DOHH2 (cell line): ENCODE results near the gene ZSCAN18.

Experiments used
- H3F3A ChIP-seq: fragments of 200-600 bp; sonication (generic), shearing (Covaris generic); 2 replicates; pipeline ENCODE4 v1.6.0; 2016; ENCODE audit warnings: antibody characterized with exemption, mild to moderate bottlenecking; ENCODE audit not compliant: control insufficient read depth, insufficient read depth
- H3K27ac ChIP-seq: fragments of 200-600 bp; sonication (generic); 2 replicates; pipeline ENCODE4 v1.5.1; 2014; ENCODE audit warnings: low read depth, mild to moderate bottlenecking, low read length, moderate library complexity
- H3K27me3 ChIP-seq: fragments of 200-600 bp; sonication (generic); 2 replicates; pipeline ENCODE4 v1.6.1; 2014; ENCODE audit warnings: mild to moderate bottlenecking, low read length, mixed read lengths; ENCODE audit not compliant: control insufficient read depth
- H3K36me3 ChIP-seq: fragments of 200-600 bp; sonication (generic); 2 replicates; pipeline ENCODE4 v1.6.1; 2014; ENCODE audit warnings: mild to moderate bottlenecking, low read length, moderate library complexity, mixed read lengths; ENCODE audit not compliant: control insufficient read depth
- H3K4me1 ChIP-seq: fragments of 200-600 bp; sonication (generic); 2 replicates; pipeline ENCODE4 v1.6.1; 2014; ENCODE audit warnings: mild to moderate bottlenecking, low read length, mixed read lengths; ENCODE audit not compliant: control insufficient read depth
- H3K4me2 ChIP-seq: fragments of 200-600 bp; sonication (generic); 2 replicates; pipeline ENCODE4 v1.6.0; 2014; ENCODE audit warnings: mild to moderate bottlenecking, low read length, moderate library complexity
- H3K4me3 ChIP-seq: fragments of 200-600 bp; sonication (generic); 2 replicates; pipeline ENCODE4 v1.5.1; 2014; ENCODE audit warnings: mild to moderate bottlenecking, low read length, mixed read lengths
- H3K79me2 ChIP-seq: fragments of 200-600 bp; sonication (generic); 2 replicates; pipeline ENCODE4 v1.6.1; 2014; ENCODE audit warnings: mild to moderate bottlenecking, low read length, mixed read lengths; ENCODE audit not compliant: control insufficient read depth
- H3K9me2 ChIP-seq: fragments of 200-600 bp; sonication (generic); replicated peaks from 2 replicates; pipeline ENCODE4 v1.6.1; 2014; ENCODE audit warnings: mild to moderate bottlenecking, low read length, mixed read lengths; ENCODE audit not compliant: control insufficient read depth
- H3K9me3 ChIP-seq: fragments of 200-600 bp; sonication (generic); 2 replicates; pipeline ENCODE4 v1.6.1; 2014; ENCODE audit warnings: antibody characterized with exemption, low read length, mixed read lengths; ENCODE audit not compliant: control insufficient read depth, insufficient read depth
- H4K20me1 ChIP-seq: fragments of 200-600 bp; sonication (generic); 2 replicates; pipeline ENCODE4 v1.6.0; 2014; ENCODE audit warnings: low read depth, mild to moderate bottlenecking, antibody characterized with exemption, low read length, moderate library complexity; ENCODE audit not compliant: control insufficient read depth, insufficient read depth
- EZH2phosphoT487 ChIP-seq: fragments of 200-600 bp; sonication (generic); IDR thresholded peaks from 2 replicates; pipeline ENCODE4 v1.6.1; 2017; ENCODE audit warnings: borderline replicate concordance, mild to moderate bottlenecking, antibody characterized with exemption, low read length, moderate library complexity, mixed read lengths
- TF ChIP-seq, protein P1 (sequence below): fragments of 200-600 bp; sonication (generic); IDR thresholded peaks from one replicate; pipeline ENCODE4 v1.5.1; 2014; ENCODE audit warnings: antibody characterized with exemption, mild to moderate bottlenecking, low read depth, low read length; ENCODE audit not compliant: poor library complexity, severe bottlenecking

The ZSCAN18 gene

GRCh38 chr19:58129284-58129683 lies 31.3 kb upstream of the ZSCAN18 start:
- H3K9me3 ChIP-seq, result peaks cover 56% of the 10 kb centered on the region
- H3K36me3 ChIP-seq, result no peaks in the 10 kb centered on the region

GRCh38 chr19:58128041-58128685 lies 30.1 kb upstream of the ZSCAN18 start:
- Histone ChIP-seq H3K4me1 (no peaks in the 10 kb centered on the region), H3K9me3 (peaks cover 64% of the 10 kb centered on the region), H3K79me2 (no peaks in the 10 kb centered on the region), H3K27ac (no peak overlapping the region), H3K4me2 (no peak overlapping the region), H3F3A (no peaks in the 10 kb centered on the region), H3K36me3 (no peaks in the 10 kb centered on the region), H3K4me3 (no peak overlapping the region), H4K20me1 (no peaks in the 10 kb centered on the region), H3K9me2 (no peaks in the 10 kb centered on the region), H3K27me3 (no peaks in the 10 kb centered on the region)
- TF ChIP-seq, protein P1, sequence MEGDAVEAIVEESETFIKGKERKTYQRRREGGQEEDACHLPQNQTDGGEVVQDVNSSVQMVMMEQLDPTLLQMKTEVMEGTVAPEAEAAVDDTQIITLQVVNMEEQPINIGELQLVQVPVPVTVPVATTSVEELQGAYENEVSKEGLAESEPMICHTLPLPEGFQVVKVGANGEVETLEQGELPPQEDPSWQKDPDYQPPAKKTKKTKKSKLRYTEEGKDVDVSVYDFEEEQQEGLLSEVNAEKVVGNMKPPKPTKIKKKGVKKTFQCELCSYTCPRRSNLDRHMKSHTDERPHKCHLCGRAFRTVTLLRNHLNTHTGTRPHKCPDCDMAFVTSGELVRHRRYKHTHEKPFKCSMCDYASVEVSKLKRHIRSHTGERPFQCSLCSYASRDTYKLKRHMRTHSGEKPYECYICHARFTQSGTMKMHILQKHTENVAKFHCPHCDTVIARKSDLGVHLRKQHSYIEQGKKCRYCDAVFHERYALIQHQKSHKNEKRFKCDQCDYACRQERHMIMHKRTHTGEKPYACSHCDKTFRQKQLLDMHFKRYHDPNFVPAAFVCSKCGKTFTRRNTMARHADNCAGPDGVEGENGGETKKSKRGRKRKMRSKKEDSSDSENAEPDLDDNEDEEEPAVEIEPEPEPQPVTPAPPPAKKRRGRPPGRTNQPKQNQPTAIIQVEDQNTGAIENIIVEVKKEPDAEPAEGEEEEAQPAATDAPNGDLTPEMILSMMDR, result no peak
- TF ChIP-seq EZH2phosphoT487, result no peak

More at GRCh38 chr19:58129284-58129683, 31.3 kb upstream of the ZSCAN18 start:
- no peaks in the 10 kb centered on the region for H3F3A ChIP-seq
- TF ChIP-seq EZH2phosphoT487, result no peak
- TF ChIP-seq, protein P1, result no peak
- H3K79me2 ChIP-seq, result no peaks in the 10 kb centered on the region
- no peaks in the 10 kb centered on the region for H4K20me1 ChIP-seq
- no peak overlapping the region for H3K4me3 ChIP-seq
- H3K27ac ChIP-seq, result no peak overlapping the region
- H3K27me3 ChIP-seq, result no peaks in the 10 kb centered on the region
- H3K4me1 ChIP-seq, result no peaks in the 10 kb centered on the region
- H3K4me2 ChIP-seq, result no peak overlapping the region
- no peaks in the 10 kb centered on the region for H3K9me2 ChIP-seq

- Histone ChIP-seq H3K36me3 (no peaks in the 10 kb centered on the region), H3K4me2 (no peak overlapping the region), H3F3A (no peaks in the 10 kb centered on the region), H3K27ac (no peak overlapping the region), H3K4me3 (no peak overlapping the region), H4K20me1 (no peaks in the 10 kb centered on the region), H3K4me1 (no peaks in the 10 kb centered on the region), H3K27me3 (no peaks in the 10 kb centered on the region), H3K9me2 (no peaks in the 10 kb centered on the region), H3K9me3 (peaks cover 68% of the 10 kb centered on the region), H3K79me2 (no peaks in the 10 kb centered on the region)
- TF ChIP-seq, protein P1, result no peak
- TF ChIP-seq EZH2phosphoT487, result no peak
Observed at GRCh38 chr19:58123354-58123753, 25.3 kb upstream of the ZSCAN18 start.
